Gastrocnemius medialis (tissue), 4 donors: Measurements from ENCODE around the gene B3GALT5. TPM values are rescaled to one million over a fixed set of nuclear protein-coding genes. Genes with fewer than 3 reads are reported as not detected.

Experiments
- ATAC-seq, 2 donors: fragments of 150-250 bp; one replicate each; pipeline ENCODE4 v1.9.1; 2016
- DNase-seq, 2 donors: peaks; one replicate each; pipeline ENCODE4 v3.0.0-alpha.2; 2019
- H3K27ac ChIP-seq, 4 donors: fragments of 200-600 bp; sonication (generic); 1 replicate in 1 of 4; 2 replicates in 3 of 4; pipeline ENCODE4 v1.5.1; 2016 to 2018; ENCODE audit warnings: mild to moderate bottlenecking in 2 of 4, moderate library complexity in 1 of 4
- H3K27me3 ChIP-seq, 3 donors: fragments of 200-600 bp; sonication (generic) in 2 of 3; 1 replicate in 1 of 3; 2 replicates in 2 of 3; pipeline versions ENCODE4 v1.5.1 to v1.6.0; 2016 to 2019; ENCODE audit warnings: mild to moderate bottlenecking in 1 of 3, moderate library complexity in 1 of 3
- H3K36me3 ChIP-seq, 2 donors: fragments of 200-600 bp; sonication (generic) in 1 of 2; one replicate each; pipeline ENCODE4 v1.5.1; 2017 to 2018
- H3K4me1 ChIP-seq, 2 donors: fragments of 200-600 bp; sonication (generic) in 1 of 2; one replicate each; pipeline ENCODE4 v1.5.1; 2016 to 2017; ENCODE audit warnings: mild to moderate bottlenecking in 2 of 2
- H3K4me3 ChIP-seq, 4 donors: fragments of 200-600 bp; sonication (generic) in 3 of 4; 1 replicate in 1 of 4; 2 replicates in 3 of 4; pipeline ENCODE4 v1.5.1; 2016 to 2019; ENCODE audit warnings: mild to moderate bottlenecking in 2 of 4
- H3K9me3 ChIP-seq, 3 donors: fragments of 200-600 bp; sonication (generic) in 2 of 3; 1 replicate in 1 of 3; 2 replicates in 2 of 3; pipeline ENCODE4 v1.5.1; 2016 to 2019
- CTCF ChIP-seq, 5 experiments: fragments of 450-650 bp in 3 of 5; fragments of 200-600 bp in 2 of 5; sonication (generic) in 2 of 5; IDR thresholded peaks in 4 of 5; conservative IDR thresholded peaks in 1 of 5; 1 replicate in 4 of 5; 2 replicates in 1 of 5; pipeline ENCODE4 v1.5.1; 2016 to 2019; ENCODE audit warnings: antibody characterized with exemption in 5 of 5, mild to moderate bottlenecking in 3 of 5, moderate library complexity in 3 of 5
- POLR2A ChIP-seq, 2 donors: fragments of 450-650 bp; IDR thresholded peaks; one replicate each; pipeline ENCODE4 v1.6.1; 2017; ENCODE audit warnings: antibody characterized with exemption in 2 of 2, mild to moderate bottlenecking in 2 of 2, moderate library complexity in 2 of 2
- in situ Hi-C, 4 donors: fragments of 200-750 bp; cut with MboI; loops; one replicate each; pipeline versions ENCODE4 v1.15.0 to v1.8.0; 2017; ENCODE audit warnings: low sequenced_read_pairs in 4 of 4
- intact Hi-C: fragments of 100-400 bp; cut with DNase I; formaldehyde crosslinking; loops from one replicate; pipeline ENCODE4 v1.15.1; 2023; ENCODE audit warnings: low total_unique reads
- total RNA-seq, 4 donors: library from RNA; depleted of rRNA; stranded (reverse); fragments of >200 nt; gene quantifications; one replicate each; pipeline versions ENCODE4 v1.1.0 to v1.2.3, GENCODE V29; 2016

Gene B3GALT5
- total RNA-seq, 4 donors from 2014 or later: 0.02 to 1.3 TPM; not detected in 2

GRCh38 chr21:39707316-39707715, 94.6 kb downstream of the B3GALT5 start:
- intact Hi-C loops (no loop called here), in situ Hi-C loops (no loop called here)
- no peak for DNase-seq
- Histone ChIP-seq H3K36me3 (no peaks in the 10 kb centered on the region), H3K9me3 (no peaks in the 10 kb centered on the region), H3K4me1 (no peaks in the 10 kb centered on the region), H3K27ac (no peak overlapping the region), H3K4me3 (no peak overlapping the region), H3K27me3 (peaks cover 0 to 3% (median 3%) of the 10 kb centered on the region in 3 donors)
- no peak for ATAC-seq
- TF ChIP-seq POLR2A (IDR thresholded peaks at IDR 0.05) (no peak), CTCF (IDR thresholded peaks at IDR 0.05 in 4 of 5, conservative IDR thresholded peaks at IDR 0.05 in 1 of 5) (no peak)

GRCh38 chr21:39710866-39711265, 98.1 kb downstream of the B3GALT5 start:
- H3K36me3 ChIP-seq: no peaks in the 10 kb centered on the region
- H3K9me3 ChIP-seq: no peaks in the 10 kb centered on the region
- in situ Hi-C loops (no loop called here), intact Hi-C loops (no loop called here)
- no peak overlapping the region for H3K4me3 ChIP-seq
- peaks cover 0 to 3% (median 3%) of the 10 kb centered on the region in 3 donors for H3K27me3 ChIP-seq
- TF ChIP-seq CTCF (IDR thresholded peaks at IDR 0.05 in 4 of 5, conservative IDR thresholded peaks at IDR 0.05 in 1 of 5): no peak
- no peak for TF ChIP-seq POLR2A (IDR thresholded peaks at IDR 0.05)
- no peak overlapping the region for H3K27ac ChIP-seq
- DNase-seq: no peak
- no peak for ATAC-seq
- peaks cover 0 to 4% of the 10 kb centered on the region in 2 donors for H3K4me1 ChIP-seq

- H3K4me3 ChIP-seq: no peak overlapping the region
- no peaks in the 10 kb centered on the region for H3K9me3 ChIP-seq
- peaks cover 0 to 3% (median 3%) of the 10 kb centered on the region in 3 donors for H3K27me3 ChIP-seq
- peaks cover 0 to 4% of the 10 kb centered on the region in 2 donors for H3K4me1 ChIP-seq
- DNase-seq: no peak
- TF ChIP-seq POLR2A (IDR thresholded peaks at IDR 0.05) (no peak), CTCF (IDR thresholded peaks at IDR 0.05 in 4 of 5, conservative IDR thresholded peaks at IDR 0.05 in 1 of 5) (no peak)
- intact Hi-C loops: no loop called here
- no peak overlapping the region for H3K27ac ChIP-seq
- no peaks in the 10 kb centered on the region for H3K36me3 ChIP-seq
- in situ Hi-C loops: no loop called here
- ATAC-seq: no peak
Measured at GRCh38 chr21:39712273-39712672, 99.5 kb downstream of the B3GALT5 start.

GRCh38 chr21:39712976-39713375, 100.2 kb downstream of the B3GALT5 start:
- intact Hi-C loops: no loop called here
- H3K27me3 ChIP-seq: peaks cover 0 to 3% (median 3%) of the 10 kb centered on the region in 3 donors
- H3K4me1 ChIP-seq: peaks cover 0 to 4% of the 10 kb centered on the region in 2 donors
- H3K9me3 ChIP-seq: no peaks in the 10 kb centered on the region
- no peak overlapping the region for H3K27ac ChIP-seq
- in situ Hi-C loops: no loop called here
- H3K4me3 ChIP-seq: no peak overlapping the region
- no peaks in the 10 kb centered on the region for H3K36me3 ChIP-seq
- ATAC-seq (no peak), DNase-seq (no peak)
- TF ChIP-seq POLR2A (IDR thresholded peaks at IDR 0.05) (no peak), CTCF (IDR thresholded peaks at IDR 0.05 in 4 of 5, conservative IDR thresholded peaks at IDR 0.05 in 1 of 5) (no peak)

- ATAC-seq (no peak), DNase-seq (no peak)
- in situ Hi-C loops (no loop called here), intact Hi-C loops (no loop called here)
- Histone ChIP-seq H3K4me1 (peaks cover 0 to 4% of the 10 kb centered on the region in 2 donors), H3K27ac (no peak overlapping the region), H3K36me3 (no peaks in the 10 kb centered on the region), H3K27me3 (peaks cover 0 to 3% (median 3%) of the 10 kb centered on the region in 3 donors), H3K4me3 (no peak overlapping the region), H3K9me3 (no peaks in the 10 kb centered on the region)
- TF ChIP-seq POLR2A (IDR thresholded peaks at IDR 0.05): no peak
- TF ChIP-seq CTCF (IDR thresholded peaks at IDR 0.05 in 4 of 5, conservative IDR thresholded peaks at IDR 0.05 in 1 of 5): no peak
Measured at GRCh38 chr21:39713905-39714304, 101.2 kb downstream of the B3GALT5 start.
